ENCODE data around the gene AIFM1. TPM values are rescaled to one million over a fixed set of nuclear protein-coding genes. Genes with fewer than 3 reads are reported as not detected.

The AIFM1 gene
- total RNA-seq, 4 donors from 2014 or later: 15.9 to 23.4 (median 21.6) TPM

DNA sequence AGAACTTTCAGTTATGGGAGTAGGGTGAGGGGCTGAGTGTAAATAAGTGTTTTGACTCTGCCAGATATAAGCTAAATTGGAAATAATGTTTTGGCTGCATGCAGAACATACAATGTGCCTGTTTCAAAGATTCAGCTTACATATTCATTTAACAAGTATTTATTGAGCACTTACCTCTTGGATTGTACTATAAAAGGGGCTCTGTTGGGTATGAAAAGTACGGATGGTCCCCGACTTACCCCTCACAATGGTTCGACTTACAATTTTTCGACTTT, 799 bp upstream of the AIFM1 start:
- Histone ChIP-seq H3K9me3 (no peaks in the 10 kb centered on the region), H3K4me3 (peak overlapping the region; percentile 59 to 67 (median 64)), H3K27ac (replicated peaks in 1 of 4) (peak overlapping the region; percentile 85 to 91 (median 88)), H3K4me1 (peaks cover 11 to 37% (median 32%) of the 10 kb centered on the region in 4 donors), H3K27me3 (no peaks in the 10 kb centered on the region), H3K36me3 (no peaks in the 10 kb centered on the region)
- TF ChIP-seq POLR2A (IDR thresholded peaks at IDR 0.05; ENCODE audit: low read depth) (no peak), POLR2AphosphoS5 (IDR thresholded peaks at IDR 0.05) (no peak), EP300 (IDR thresholded peaks at IDR 0.05) (no peak)
- TF ChIP-seq, protein P1, sequence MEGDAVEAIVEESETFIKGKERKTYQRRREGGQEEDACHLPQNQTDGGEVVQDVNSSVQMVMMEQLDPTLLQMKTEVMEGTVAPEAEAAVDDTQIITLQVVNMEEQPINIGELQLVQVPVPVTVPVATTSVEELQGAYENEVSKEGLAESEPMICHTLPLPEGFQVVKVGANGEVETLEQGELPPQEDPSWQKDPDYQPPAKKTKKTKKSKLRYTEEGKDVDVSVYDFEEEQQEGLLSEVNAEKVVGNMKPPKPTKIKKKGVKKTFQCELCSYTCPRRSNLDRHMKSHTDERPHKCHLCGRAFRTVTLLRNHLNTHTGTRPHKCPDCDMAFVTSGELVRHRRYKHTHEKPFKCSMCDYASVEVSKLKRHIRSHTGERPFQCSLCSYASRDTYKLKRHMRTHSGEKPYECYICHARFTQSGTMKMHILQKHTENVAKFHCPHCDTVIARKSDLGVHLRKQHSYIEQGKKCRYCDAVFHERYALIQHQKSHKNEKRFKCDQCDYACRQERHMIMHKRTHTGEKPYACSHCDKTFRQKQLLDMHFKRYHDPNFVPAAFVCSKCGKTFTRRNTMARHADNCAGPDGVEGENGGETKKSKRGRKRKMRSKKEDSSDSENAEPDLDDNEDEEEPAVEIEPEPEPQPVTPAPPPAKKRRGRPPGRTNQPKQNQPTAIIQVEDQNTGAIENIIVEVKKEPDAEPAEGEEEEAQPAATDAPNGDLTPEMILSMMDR (IDR thresholded peaks at IDR 0.05): no peak
- WGBS: 33% methylated on average over 4 of the region's 4 CpGs
- DNase-seq (ENCODE audit: extremely low spot score): no peak
- intact Hi-C loops (cut with DNase I): no loop called here

DNA sequence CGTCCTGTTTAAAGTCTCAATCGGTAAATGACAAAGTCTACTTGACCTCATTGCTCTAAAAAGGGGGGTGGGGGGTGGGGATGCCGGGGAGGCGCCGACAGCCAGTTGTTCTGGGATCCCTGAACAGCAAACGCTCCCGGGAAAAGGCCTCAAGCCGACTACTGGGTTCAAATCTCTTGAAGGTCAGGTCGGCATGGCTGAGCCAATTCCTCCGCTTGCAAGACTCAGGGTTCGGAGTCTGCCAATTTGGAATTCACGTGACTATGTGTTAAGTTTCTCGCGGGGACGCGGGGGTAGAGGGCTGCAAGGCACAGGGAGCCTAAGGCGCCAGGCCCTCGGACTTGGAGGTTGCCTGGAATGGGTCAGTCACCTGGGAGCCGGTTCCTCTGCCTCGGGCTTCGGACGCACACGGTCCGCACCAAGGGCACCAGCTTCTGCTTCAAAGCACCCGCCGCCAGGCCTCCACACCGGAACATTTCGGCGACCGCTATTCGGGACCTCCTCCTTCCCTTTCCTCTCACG, 399 bp downstream of the AIFM1 start:
- Histone ChIP-seq H3K9me3 (no peaks in the 10 kb centered on the region), H3K27me3 (no peaks in the 10 kb centered on the region), H3K4me3 (peak overlapping the region; percentile 59 to 67 (median 64)), H3K36me3 (no peaks in the 10 kb centered on the region), H3K27ac (replicated peaks in 1 of 4) (peak overlapping the region; percentile 85 to 91 (median 88)), H3K4me1 (peaks cover 11 to 27% (median 22%) of the 10 kb centered on the region in 4 donors)
- TF ChIP-seq POLR2A (IDR thresholded peaks at IDR 0.05; ENCODE audit: low read depth) (no peak), POLR2AphosphoS5 (IDR thresholded peaks at IDR 0.05) (no peak), EP300 (IDR thresholded peaks at IDR 0.05) (no peak)
- TF ChIP-seq, protein P1 (IDR thresholded peaks at IDR 0.05): no peak
- no peak for DNase-seq (ENCODE audit: extremely low spot score)
- intact Hi-C loops (cut with DNase I): no loop called here
- WGBS: 50% methylated on average over 14 of the region's 32 CpGs

DNA sequence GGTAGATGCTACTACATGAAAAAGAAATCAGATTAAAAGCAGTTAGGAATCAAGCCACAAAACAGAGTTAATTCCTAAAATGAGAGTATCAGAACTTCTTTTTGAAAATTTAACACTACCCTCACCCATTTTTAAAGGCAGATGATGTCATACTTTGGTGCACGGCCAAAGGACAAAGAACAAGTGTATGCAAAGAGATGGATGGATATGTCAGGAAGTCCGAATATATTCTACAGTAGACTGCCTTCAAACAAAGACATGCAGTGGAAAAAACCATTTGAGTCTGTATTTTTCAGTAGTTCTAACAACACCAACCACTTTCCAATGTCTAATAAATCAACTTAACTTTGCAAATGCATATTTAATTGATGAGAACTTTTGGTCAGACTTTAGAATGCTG, 2.2 kb downstream of the AIFM1 start:
- intact Hi-C loops (cut with DNase I): no loop called here
- no peaks in the 10 kb centered on the region for H3K27me3 ChIP-seq
- peaks cover 11 to 27% (median 22%) of the 10 kb centered on the region in 4 donors for H3K4me1 ChIP-seq
- H3K4me3 ChIP-seq: no peak overlapping the region
- no peak for DNase-seq (ENCODE audit: extremely low spot score)
- WGBS: 59% methylated on average over 2 of the region's 2 CpGs
- TF ChIP-seq POLR2A (IDR thresholded peaks at IDR 0.05; ENCODE audit: low read depth) (no peak), EP300 (IDR thresholded peaks at IDR 0.05) (no peak), POLR2AphosphoS5 (IDR thresholded peaks at IDR 0.05) (no peak)
- TF ChIP-seq, protein P1 (IDR thresholded peaks at IDR 0.05): no peak
- H3K27ac ChIP-seq (replicated peaks in 1 of 4): no peak overlapping the region
- H3K36me3 ChIP-seq: no peaks in the 10 kb centered on the region
- H3K9me3 ChIP-seq: no peaks in the 10 kb centered on the region

DNA sequence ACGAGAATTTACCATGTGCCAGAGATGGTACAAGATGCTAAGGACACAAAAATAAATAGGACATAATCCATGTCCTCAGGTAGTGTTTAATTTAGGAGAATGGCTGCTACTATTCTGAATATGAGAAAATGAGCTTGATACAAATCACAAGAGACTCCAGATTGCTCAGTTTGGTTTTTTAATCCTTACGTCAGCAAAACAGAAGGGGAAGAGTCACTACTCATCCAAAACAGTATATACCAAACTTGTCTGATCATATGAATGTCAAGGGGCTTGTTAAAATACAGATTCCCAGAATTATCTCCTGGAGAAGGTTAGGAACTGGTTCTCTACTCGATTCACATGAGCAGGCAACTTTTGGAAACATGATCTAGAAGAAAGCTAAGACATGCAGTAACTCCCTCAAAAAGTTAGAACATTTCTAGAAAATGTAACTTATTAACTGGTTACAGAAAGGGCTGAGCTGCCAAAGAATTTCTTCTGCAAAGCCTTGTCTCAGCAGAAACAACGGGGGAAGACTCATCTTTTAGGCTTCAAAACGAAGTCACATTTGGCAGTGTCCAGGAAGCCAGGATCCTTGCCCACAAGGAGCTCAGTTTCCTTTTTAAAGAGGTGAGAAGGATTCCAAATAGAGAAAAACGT, 3.4 kb downstream of the AIFM1 start:
- Histone ChIP-seq H3K36me3 (no peaks in the 10 kb centered on the region), H3K27me3 (no peaks in the 10 kb centered on the region), H3K4me3 (no peak overlapping the region), H3K4me1 (peaks cover 11 to 27% (median 22%) of the 10 kb centered on the region in 4 donors), H3K9me3 (no peaks in the 10 kb centered on the region), H3K27ac (replicated peaks in 1 of 4) (no peak overlapping the region)
- TF ChIP-seq POLR2AphosphoS5 (IDR thresholded peaks at IDR 0.05) (no peak), EP300 (IDR thresholded peaks at IDR 0.05) (no peak), POLR2A (IDR thresholded peaks at IDR 0.05; ENCODE audit: low read depth) (no peak)
- TF ChIP-seq, protein P1 (IDR thresholded peaks at IDR 0.05): no peak
- intact Hi-C loops (cut with DNase I): no loop called here
- WGBS: 43% methylated on average over 6 of the region's 6 CpGs
- DNase-seq (ENCODE audit: extremely low spot score): no peak

DNA sequence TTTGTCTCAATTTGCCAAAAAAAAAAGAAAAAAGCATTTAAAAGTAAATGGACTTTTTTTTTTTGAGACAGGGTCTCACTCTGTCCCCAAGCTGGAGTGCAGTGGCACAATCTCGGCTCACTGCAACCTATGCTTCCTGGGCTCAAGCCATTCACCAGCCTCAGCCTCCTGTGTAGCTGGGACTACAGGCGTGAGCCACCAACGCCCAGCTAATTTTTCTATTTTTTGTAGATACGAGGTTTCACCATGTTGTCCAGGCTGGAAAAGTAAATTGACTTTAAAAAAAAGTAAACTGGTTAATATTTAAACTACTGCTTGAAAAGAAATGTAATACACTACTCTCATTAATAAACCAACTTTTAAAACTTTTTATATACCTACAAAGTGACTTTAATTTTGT, 5.9 kb downstream of the AIFM1 start:
- Histone ChIP-seq H3K4me1 (peaks cover 6 to 18% (median 17%) of the 10 kb centered on the region in 4 donors), H3K36me3 (no peaks in the 10 kb centered on the region), H3K4me3 (no peak overlapping the region), H3K9me3 (no peaks in the 10 kb centered on the region), H3K27ac (replicated peaks in 1 of 4) (no peak overlapping the region), H3K27me3 (no peaks in the 10 kb centered on the region)
- no peak for DNase-seq (ENCODE audit: extremely low spot score)
- intact Hi-C loops (cut with DNase I): no loop called here
- WGBS: 74% methylated on average over 4 of the region's 4 CpGs
- TF ChIP-seq, protein P1 (IDR thresholded peaks at IDR 0.05): no peak
- TF ChIP-seq POLR2A (IDR thresholded peaks at IDR 0.05; ENCODE audit: low read depth): no peak
- TF ChIP-seq EP300 (IDR thresholded peaks at IDR 0.05): no peak
- TF ChIP-seq POLR2AphosphoS5 (IDR thresholded peaks at IDR 0.05): no peak
